A673 (cell line): Measurements from ENCODE around the gene ACYP2. TPM values are rescaled to one million over a fixed set of nuclear protein-coding genes. Genes with fewer than 3 reads are reported as not detected.

Experiments used
- BruUV-seq: library from RNA; stranded (reverse); fragments of 400-500 nt; replicated peaks from 2 replicates; lab custom pipeline; 2021; lab: Mats Ljungman, UMichigan
- CTCF ChIA-PET: fragments of 300-600 bp; sonication (Branson Sonifier 250); formaldehyde crosslinking; loops from one replicate; lab custom pipeline; 2022; ENCODE audit warnings: antibody characterized with exemption; lab: Charles Lee
- POLR2A ChIA-PET: fragments of 300-600 bp; sonication (Branson Sonifier 250); formaldehyde crosslinking; loops from one replicate; lab custom pipeline; 2022; ENCODE audit warnings: antibody characterized with exemption; ENCODE audit not compliant: low non-redundant PET; lab: Charles Lee
- DNase-seq: peaks from one replicate; pipeline ENCODE4 v3.0.0-alpha.2; 2015; ENCODE audit warnings: low spot score
- H3K27ac ChIP-seq: fragments of 200-600 bp; sonication (generic); 2 replicates; pipeline ENCODE4 v1.5.1; 2016; ENCODE audit warnings: mixed run types, low read depth, mild to moderate bottlenecking, mixed read lengths, antibody characterized with exemption, low read length; ENCODE audit not compliant: poor library complexity, severe bottlenecking
- H3K27me3 ChIP-seq: fragments of 200-600 bp; sonication (generic); replicated peaks from 2 replicates; pipeline ENCODE4 v1.6.1; 2017; ENCODE audit warnings: mixed run types, low read depth, mild to moderate bottlenecking, mixed read lengths, antibody characterized with exemption, low read length; ENCODE audit not compliant: insufficient read depth, poor library complexity
- H3K36me3 ChIP-seq: fragments of 200-600 bp; sonication (generic); 2 replicates; pipeline ENCODE4 v1.6.1; 2016; ENCODE audit warnings: mixed run types, mild to moderate bottlenecking, mixed read lengths, antibody characterized with exemption, low read length; ENCODE audit not compliant: insufficient read depth, poor library complexity, severe bottlenecking
- H3K4me1 ChIP-seq: fragments of 200-600 bp; sonication (generic); 2 replicates; pipeline ENCODE4 v1.6.1; 2017; ENCODE audit warnings: mixed run types, mild to moderate bottlenecking, mixed read lengths, antibody characterized with exemption, low read length; ENCODE audit not compliant: insufficient read depth, poor library complexity, severe bottlenecking
- H3K4me3 ChIP-seq: fragments of 200-600 bp; sonication (generic); 2 replicates; pipeline ENCODE4 v1.5.1; 2016; ENCODE audit warnings: low read depth, mixed run types, mild to moderate bottlenecking, mixed read lengths, low read length; ENCODE audit not compliant: poor library complexity, severe bottlenecking
- H3K9me3 ChIP-seq: fragments of 200-600 bp; sonication (generic); 2 replicates; pipeline ENCODE4 v1.6.1; 2016; ENCODE audit warnings: mixed run types, low read depth, mild to moderate bottlenecking, mixed read lengths, antibody characterized with exemption, low read length; ENCODE audit not compliant: poor library complexity, severe bottlenecking
- CTCF ChIP-seq: fragments of 300-800, 200-600 bp; sonication (generic); conservative IDR thresholded peaks from 2 replicates; pipeline ENCODE4 v1.5.1; 2017; ENCODE audit warnings: low read depth, mild to moderate bottlenecking, antibody characterized with exemption, low read length, moderate library complexity, mixed read lengths
- EZH2 ChIP-seq: fragments of 200-600 bp; sonication (generic); IDR thresholded peaks from 2 replicates; pipeline ENCODE4 v1.6.1; 2017; ENCODE audit warnings: borderline replicate concordance, low read depth, mild to moderate bottlenecking, mixed read lengths, antibody characterized with exemption, low read length; ENCODE audit not compliant: poor library complexity, severe bottlenecking
- intact Hi-C: fragments of 100-400 bp; cut with micrococcal nuclease; formaldehyde crosslinking; loops from one replicate; pipeline ENCODE4 v1.10.0; 2022; ENCODE audit not compliant: unreplicated experiment
- total RNA-seq: library from RNA; stranded (reverse); gene quantifications from 2 replicates; pipeline ENCODE4 v1.2.3, GENCODE V29; 2021

The ACYP2 gene
- total RNA-seq, 1 experiment from 2014 or later: 10.1 TPM

- TF ChIP-seq EZH2 (no peak), CTCF (no peak)
- POLR2A ChIA-PET: no interaction called here
- no peak for DNase-seq
- Histone ChIP-seq H3K4me1 (no peaks in the 10 kb centered on the region), H3K27me3 (no peaks in the 10 kb centered on the region), H3K9me3 (no peaks in the 10 kb centered on the region), H3K27ac (no peak overlapping the region), H3K4me3 (no peak overlapping the region), H3K36me3 (no peaks in the 10 kb centered on the region)
- CTCF ChIA-PET: no interaction called here
- intact Hi-C loops: no loop called here
- no TSS peak for BruUV-seq
Observed at GRCh38 chr2:54189539-54189938, 74.1 kb downstream of the ACYP2 start.

GRCh38 chr2:54191361-54192135 is 76.1 kb downstream of the ACYP2 start:
- POLR2A ChIA-PET: no interaction called here
- no peak overlapping the region for H3K27ac ChIP-seq
- no peaks in the 10 kb centered on the region for H3K27me3 ChIP-seq
- H3K4me3 ChIP-seq: no peak overlapping the region
- BruUV-seq: no TSS peak
- no peaks in the 10 kb centered on the region for H3K9me3 ChIP-seq
- intact Hi-C loops: no loop called here
- H3K36me3 ChIP-seq: no peaks in the 10 kb centered on the region
- H3K4me1 ChIP-seq: no peaks in the 10 kb centered on the region
- CTCF ChIA-PET: no interaction called here
- no peak for DNase-seq
- TF ChIP-seq EZH2 (no peak), CTCF (no peak)

- Histone ChIP-seq H3K9me3 (no peaks in the 10 kb centered on the region), H3K27me3 (no peaks in the 10 kb centered on the region), H3K4me3 (no peak overlapping the region), H3K36me3 (no peaks in the 10 kb centered on the region), H3K27ac (no peak overlapping the region), H3K4me1 (no peaks in the 10 kb centered on the region)
- no peak for TF ChIP-seq CTCF
- no peak for TF ChIP-seq EZH2
- ChIA-PET CTCF (interaction anchor here (0.5 kb wide), 1 partner anchor 306 kb away, joined by 4 read pairs; no protein-coding TSS in a partner anchor), POLR2A (no interaction called here)
- intact Hi-C loops: no loop called here
- DNase-seq: no peak
- BruUV-seq: no TSS peak
Observed at GRCh38 chr2:54194761-54195750, 79.6 kb downstream of the ACYP2 start.
